HuH-7 (cell line): Measurements from ENCODE around the gene FPR2.
"Not testable (repeated sequence)": the region's sequence is repeated elsewhere in the genome, so short reads cannot be mapped to it uniquely, and the experiment has no call there.

ENCODE experiments used
- DNase-seq: peaks from one replicate; pipeline ENCODE4 v3.0.0; 2011; ENCODE audit warnings: low spot score

Gene FPR2

GRCh38 chr19:51740356-51740755, 20.6 kb upstream of the FPR2 start:
- DNase-seq = no peak

DNA sequence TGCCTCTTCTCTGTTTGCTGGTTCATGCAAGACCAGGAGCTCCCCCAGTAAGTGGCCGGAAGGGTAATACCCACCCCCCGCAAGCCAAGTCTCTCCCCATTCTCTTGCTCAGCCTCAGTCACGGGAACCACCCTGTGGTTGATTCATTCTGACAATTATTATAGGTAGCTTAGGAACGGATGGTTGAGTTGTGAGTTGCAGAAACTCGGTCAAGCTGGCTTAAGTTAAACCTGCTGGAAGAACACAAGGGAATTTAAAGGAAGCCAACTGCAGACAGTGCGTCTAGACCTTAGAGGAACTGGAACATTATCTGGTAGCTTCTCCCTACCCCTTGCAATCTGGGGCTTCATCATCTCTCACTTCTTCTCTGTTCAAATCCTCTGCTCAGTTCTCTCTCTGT, 18.2 kb upstream of the FPR2 start:
- DNase-seq = no peak

DNA sequence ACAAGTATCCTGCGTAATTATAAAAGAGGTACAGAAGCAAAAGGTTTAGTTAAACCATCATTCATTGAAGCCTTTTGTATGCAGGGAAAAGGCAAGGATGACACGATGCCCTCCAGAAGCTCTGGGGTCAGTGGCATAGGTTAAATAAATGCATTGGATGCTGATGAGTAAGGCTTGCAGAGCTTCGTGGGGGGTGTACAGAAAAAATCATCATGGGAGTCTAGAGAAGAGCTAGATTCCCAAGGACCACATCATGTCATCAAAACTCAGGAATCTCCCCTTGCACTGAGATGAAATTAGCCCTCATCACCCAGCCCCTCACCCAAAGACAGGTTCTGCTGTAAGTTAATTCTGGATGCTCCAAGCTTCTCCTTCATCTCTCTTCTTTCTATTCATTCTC, 17.6 kb upstream of the FPR2 start:
- no peak for DNase-seq

GRCh38 chr19:51746731-51747130, 14.2 kb upstream of the FPR2 start:
- no peak for DNase-seq

GRCh38 chr19:51749979-51750378, 11.0 kb upstream of the FPR2 start:
- no peak for DNase-seq

DNA sequence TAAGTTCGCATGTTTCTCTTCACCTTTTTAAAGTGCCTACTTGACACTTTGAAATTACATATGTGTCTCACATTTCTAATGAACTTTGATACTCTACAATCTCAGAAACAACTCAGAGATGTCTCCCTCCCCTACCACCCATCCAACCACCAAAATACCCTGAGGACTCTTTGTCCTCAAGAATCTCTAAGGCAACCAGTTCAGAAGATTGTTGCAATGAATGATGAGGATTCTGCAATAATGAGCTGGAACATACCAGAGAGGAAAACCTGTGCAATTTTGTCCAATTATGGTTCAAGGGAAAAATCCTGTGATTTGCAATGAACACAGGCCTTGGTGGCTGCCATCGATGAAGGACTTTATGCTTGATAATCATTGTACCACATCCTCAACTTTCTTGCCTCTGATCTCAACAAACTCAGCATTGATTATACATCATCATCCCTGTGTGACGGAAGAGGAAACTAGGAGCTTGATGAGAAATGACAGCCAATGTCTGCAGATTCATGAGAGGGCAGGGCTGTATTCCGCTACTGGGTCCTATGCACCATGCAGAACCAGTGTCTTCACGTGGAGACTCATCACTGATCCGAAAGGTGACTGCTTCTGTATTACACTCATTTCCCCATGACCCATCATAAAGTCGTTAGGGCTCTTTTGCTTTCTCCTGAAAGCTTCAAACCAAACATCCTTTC, 10.4 kb upstream of the FPR2 start:
- DNase-seq = no peak

GRCh38 chr19:51751655-51752054, 9.3 kb upstream of the FPR2 start, which contains the start of gene FPR1:
Gene FPR1, minus strand, starts transcription at chr19:51751878. Its CDS starts 4,884 bp downstream, at chr19:51746994.
- no peak for DNase-seq

DNA sequence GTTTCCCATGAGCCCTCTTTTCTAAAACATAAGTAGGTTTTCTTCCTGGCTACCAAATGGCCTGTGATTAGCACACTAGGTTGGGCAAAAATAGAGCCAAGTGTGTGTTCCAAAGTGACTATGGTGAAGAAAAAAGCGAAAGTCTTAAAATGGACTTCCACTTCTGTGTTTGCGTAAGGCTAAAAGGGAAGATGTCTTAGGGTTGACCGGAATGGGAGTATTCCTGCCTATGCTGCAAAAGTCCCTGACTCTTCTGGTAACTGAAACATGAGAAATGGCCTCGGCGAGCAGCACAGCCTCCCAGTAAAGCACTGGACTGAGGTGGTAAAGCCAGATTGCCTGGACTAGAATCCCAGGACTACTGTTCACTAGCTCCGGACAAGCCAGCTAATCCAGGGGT, 6.9 kb upstream of the FPR2 start:
- DNase-seq = no peak

DNA sequence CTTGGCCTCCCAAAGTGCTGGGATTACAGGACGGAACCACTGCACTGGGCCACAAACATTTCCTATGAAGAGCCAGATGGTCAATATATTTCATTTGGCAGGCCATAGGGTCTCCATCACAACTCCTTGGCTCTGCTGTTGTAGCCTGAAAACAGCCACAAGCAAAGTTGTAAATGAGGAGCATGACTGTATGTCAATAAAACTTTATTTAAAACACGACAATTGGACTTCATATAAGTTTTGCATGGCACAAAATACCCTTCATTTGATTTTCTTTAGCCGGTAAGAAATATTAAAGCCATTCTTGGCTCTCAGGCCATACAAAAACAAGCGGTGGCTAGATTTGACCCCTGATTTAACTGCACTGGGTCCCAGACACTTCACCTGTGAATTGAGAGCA, 6.2 kb upstream of the FPR2 start:
- no peak for DNase-seq

- DNase-seq = no peak
Observed at GRCh38 chr19:51755571-51755970, 5.4 kb upstream of the FPR2 start.

GRCh38 chr19:51761696-51762095, 716 bp downstream of the FPR2 start:
- DNase-seq = no peak

- no peak for DNase-seq
Observed at GRCh38 chr19:51765086-51765485, 4.1 kb downstream of the FPR2 start.

GRCh38 chr19:51766461-51766860, 5.5 kb downstream of the FPR2 start:
- no peak for DNase-seq

GRCh38 chr19:51771376-51772130, 10.6 kb downstream of the FPR2 start:
- no peak for DNase-seq

DNA sequence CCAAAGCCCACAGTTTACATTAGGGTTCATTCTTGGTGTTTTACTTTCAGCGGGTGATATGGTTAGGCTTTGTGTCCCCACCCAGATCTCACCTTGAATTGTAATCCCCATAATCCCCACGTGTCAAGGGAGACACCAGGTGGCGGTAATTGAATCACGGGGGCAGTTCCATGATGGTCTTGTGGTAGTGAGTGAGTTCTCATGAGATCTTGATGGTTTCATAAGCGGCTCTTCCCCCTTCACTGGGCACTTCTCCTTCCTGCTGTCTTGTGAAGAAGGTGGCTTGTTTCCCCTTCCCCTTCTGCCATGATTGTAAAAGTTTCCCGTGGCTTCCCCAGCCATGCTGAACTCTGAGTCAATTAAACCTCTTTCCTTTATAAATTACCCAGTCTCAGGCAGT, 12.0 kb downstream of the FPR2 start:
- DNase-seq = no peak

DNA sequence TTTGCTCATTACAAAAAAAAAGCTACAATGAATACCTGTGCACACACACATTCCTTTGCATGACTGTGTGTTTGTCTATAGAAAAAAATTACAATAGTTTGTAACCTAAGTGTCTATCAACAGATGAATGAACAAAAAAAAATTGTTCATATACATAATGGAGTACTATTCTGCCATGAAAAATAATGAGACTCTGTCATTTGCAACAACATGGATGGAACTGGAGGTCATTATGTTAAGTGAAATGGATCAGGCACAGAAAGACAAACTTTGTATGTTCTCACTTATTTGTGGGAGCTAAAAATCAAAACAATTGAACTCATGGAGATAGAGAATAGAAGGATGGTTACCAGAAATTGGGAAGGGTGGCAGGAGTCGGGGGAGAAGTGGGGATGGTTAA, 15.6 kb downstream of the FPR2 start:
- not testable (repeated sequence) for DNase-seq

DNA sequence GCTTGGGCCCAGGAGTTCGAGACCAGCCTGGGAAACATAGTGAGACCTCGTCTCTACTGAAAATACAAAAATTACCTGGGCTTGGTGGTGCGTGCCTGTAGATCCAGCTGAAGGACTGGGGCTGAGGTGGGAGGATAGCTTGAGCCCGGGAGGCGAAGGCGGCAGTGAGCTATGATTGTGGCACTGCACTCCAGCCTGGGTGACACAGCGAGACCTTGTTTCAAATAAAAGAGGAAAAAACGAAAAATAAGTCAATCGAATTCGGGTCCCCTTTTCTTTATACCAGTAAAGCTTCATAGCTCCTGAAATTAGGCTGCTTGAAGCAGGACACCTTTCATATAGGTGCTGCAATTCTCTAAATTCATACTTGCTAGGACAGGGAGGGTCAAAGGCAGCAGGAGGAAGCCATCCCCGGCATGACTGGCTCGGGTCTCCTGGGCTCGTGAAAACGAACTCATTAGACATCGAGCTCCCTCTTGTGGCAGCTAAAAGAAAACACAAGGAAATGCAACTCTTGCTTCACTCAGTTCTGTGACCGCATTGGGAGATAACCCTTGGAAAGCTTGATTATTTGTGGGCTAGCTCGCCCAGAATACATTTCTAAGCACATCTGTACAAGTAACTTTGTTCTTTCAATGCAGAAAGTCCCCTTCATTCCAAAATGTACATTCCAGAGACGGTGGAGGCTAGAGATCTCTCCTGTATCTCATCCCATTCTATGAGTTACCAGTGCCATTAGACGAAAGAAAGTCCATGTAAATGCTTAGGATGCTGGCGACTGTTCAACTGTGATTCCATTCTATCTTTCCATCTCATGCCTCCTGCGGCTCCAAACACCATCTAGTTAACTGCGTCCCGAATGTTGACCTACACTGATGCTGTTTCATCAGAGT, 16.8 kb downstream of the FPR2 start:
- DNase-seq = peak; percentile 54

DNA sequence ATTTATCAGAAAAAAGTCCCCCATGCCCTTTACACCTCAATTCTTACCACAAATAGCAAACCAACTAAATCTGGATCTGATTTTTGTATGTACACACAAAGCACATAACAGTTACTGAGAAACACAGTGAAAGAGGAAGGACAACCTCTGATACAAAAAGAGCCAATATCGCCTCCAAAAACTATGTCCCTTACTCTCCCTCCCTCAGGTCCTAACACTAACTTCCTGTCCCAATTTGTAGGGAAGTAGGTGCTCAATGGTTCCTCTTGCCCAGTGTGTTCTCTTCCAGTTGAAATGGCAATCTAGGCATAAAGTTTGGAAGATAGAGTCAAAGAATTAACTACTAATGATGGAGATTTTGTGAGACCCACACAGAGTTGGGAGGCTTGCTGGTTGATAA, 18.2 kb downstream of the FPR2 start:
- DNase-seq = no peak

DNA sequence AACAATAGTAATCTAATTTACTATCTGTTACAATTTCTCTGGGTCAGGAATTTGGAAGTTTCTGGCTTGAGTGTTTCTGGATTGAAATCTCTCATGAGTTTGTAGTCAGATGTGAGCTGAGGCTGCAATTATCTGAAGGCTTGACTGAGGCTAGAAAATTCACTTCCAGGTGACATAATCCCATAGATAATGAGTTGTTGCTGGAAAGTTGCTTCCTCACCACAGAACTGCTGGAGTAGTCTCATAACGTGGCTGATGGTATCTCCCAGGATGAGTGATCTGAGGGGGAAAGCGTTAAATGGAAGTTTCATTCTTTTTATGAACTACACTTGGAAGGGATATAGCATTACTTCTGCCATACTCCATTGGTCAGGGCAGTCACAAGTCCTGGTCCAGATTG, 18.7 kb downstream of the FPR2 start:
- DNase-seq = no peak

DNA sequence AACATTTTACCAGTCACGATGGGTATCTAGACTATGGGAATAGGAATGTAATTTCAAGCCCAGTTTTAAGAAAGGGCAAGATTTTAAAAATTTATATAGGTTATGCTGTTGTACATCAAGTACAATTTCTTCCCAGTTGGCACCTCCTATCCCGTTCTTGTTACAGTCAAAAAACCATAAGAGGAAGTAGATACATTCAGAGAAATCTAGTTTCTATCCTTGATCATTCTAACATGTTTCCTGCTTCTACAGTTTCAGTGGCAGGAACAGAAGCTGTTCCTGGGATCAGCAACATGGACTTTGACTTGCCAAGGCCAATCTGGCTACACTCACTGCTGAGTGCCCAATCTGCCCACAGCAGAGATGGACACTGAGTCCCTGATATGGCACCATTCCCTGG, 19.3 kb downstream of the FPR2 start:
- no peak for DNase-seq

- no peak for DNase-seq
Observed at GRCh38 chr19:51781999-51782398, 21.0 kb downstream of the FPR2 start.

GRCh38 chr19:51783372-51783771, 22.4 kb downstream of the FPR2 start:
- peak; percentile 6 for DNase-seq
